HG03457 (cell line): ENCODE results near the gene STMN3.

Source experiments
- ATAC-seq: cut with Tn5 transposase; IDR thresholded peaks from one replicate; pipeline ENCODE4 v1.9.1; 2021; ENCODE audit warnings: moderate number of reproducible peaks; ENCODE audit not compliant: unreplicated experiment

Gene STMN3

GRCh38 chr20:63591147-63591533 is 62.1 kb downstream of the STMN3 start:
- no peak for ATAC-seq

- no peak for ATAC-seq
Observed at GRCh38 chr20:63590218-63591146, 62.7 kb downstream of the STMN3 start.
